Panc1 (cell line): Measurements from ENCODE around the gene ZKSCAN3. TPM values are rescaled to one million over a fixed set of nuclear protein-coding genes. Genes with fewer than 3 reads are reported as not detected.

Source experiments
- ATAC-seq: fragments of 200-7000 bp; cut with Tn5 transposase; 2 replicates; pipeline ENCODE4 v1.9.1; 2020; ENCODE audit warnings: mild to moderate bottlenecking, moderate library complexity
- BruUV-seq: library from RNA; stranded (reverse); fragments of 400-500 nt; replicated peaks from 2 replicates; lab custom pipeline; 2021; lab: Mats Ljungman, UMichigan
- CTCF ChIA-PET: fragments of 300-600 bp; sonication (Branson Sonifier 250); formaldehyde crosslinking; loops from one replicate; lab custom pipeline; 2022; ENCODE audit warnings: antibody characterized with exemption; lab: Charles Lee
- POLR2A ChIA-PET: fragments of 300-600 bp; sonication (Branson Sonifier 250); formaldehyde crosslinking; loops from one replicate; lab custom pipeline; 2022; ENCODE audit warnings: antibody characterized with exemption; lab: Charles Lee
- DNase-seq: peaks from one replicate; pipeline ENCODE4 v3.0.0-alpha.2; 2010; ENCODE audit warnings: low read depth, low spot score
- H3K27ac ChIP-seq: 2 replicates; pipeline ENCODE4 v1.5.1; 2011; ENCODE audit warnings: mild to moderate bottlenecking, low read length, inconsistent platforms
- H3K27me3 ChIP-seq: fragments of 200-500 bp; sonication (Bioruptor generic); 2 replicates; pipeline ENCODE4 v1.6.0; 2014; ENCODE audit warnings: low read length, inconsistent platforms; ENCODE audit not compliant: control insufficient read depth, insufficient read depth
- H3K36me3 ChIP-seq: fragments of 200-500 bp; sonication (Bioruptor generic); 2 replicates; pipeline ENCODE4 v1.5.1; 2014; ENCODE audit warnings: inconsistent platforms, mild to moderate bottlenecking, low read length, moderate library complexity; ENCODE audit not compliant: control insufficient read depth, insufficient read depth
- H3K4me1 ChIP-seq: 2 replicates; pipeline ENCODE4 v1.5.1; 2011; ENCODE audit warnings: inconsistent platforms, mild to moderate bottlenecking, low read length, moderate library complexity; ENCODE audit not compliant: control insufficient read depth, insufficient read depth
- H3K4me3 ChIP-seq, 2 experiments: 2 replicates each; pipeline ENCODE4 v1.5.1; 2011 to 2012; ENCODE audit warnings: low read depth in 2 of 2, low read length in 2 of 2, mild to moderate bottlenecking in 2 of 2, inconsistent platforms in 1 of 2, moderate library complexity in 1 of 2
- H3K9me3 ChIP-seq: fragments of 200-500 bp; sonication (Bioruptor generic); 2 replicates; pipeline ENCODE4 v1.5.1; 2014; ENCODE audit warnings: low read depth, mild to moderate bottlenecking, inconsistent platforms, low read length, moderate library complexity; ENCODE audit not compliant: control insufficient read depth, insufficient read depth
- CTCF ChIP-seq: fragments of 450-650 bp; IDR thresholded peaks from 2 replicates; pipeline ENCODE4 v1.5.1; 2017; ENCODE audit warnings: mild to moderate bottlenecking
- POLR2AphosphoS5 ChIP-seq: IDR thresholded peaks from 2 replicates; pipeline ENCODE4 v1.6.1; 2012; ENCODE audit warnings: mild to moderate bottlenecking, low read depth, low read length, moderate library complexity
- REST ChIP-seq, 2 experiments: IDR thresholded peaks; 2 replicates each; pipeline ENCODE4 v1.6.1; 2011 to 2012; ENCODE audit warnings: low read depth in 2 of 2, control low read depth in 1 of 2, low read length in 1 of 2, mild to moderate bottlenecking in 1 of 2, moderate library complexity in 1 of 2; ENCODE audit not compliant: insufficient read depth in 1 of 2
- SIN3A ChIP-seq: IDR thresholded peaks from 2 replicates; pipeline ENCODE4 v1.6.1; 2012; ENCODE audit warnings: low read depth, mild to moderate bottlenecking, low read length, moderate library complexity, borderline replicate concordance; ENCODE audit not compliant: insufficient read depth
- TCF7L2 ChIP-seq: IDR thresholded peaks from 2 replicates; pipeline ENCODE4 v1.6.1; 2011; ENCODE audit warnings: mild to moderate bottlenecking, low read depth, low read length, inconsistent platforms
- in situ Hi-C: cut with HindIII; loops from 2 replicates; pipeline ENCODE4 v1.10.0; 2016; ENCODE audit warnings: low sequenced_read_pairs, low pct_unique_long_range_greater_than_20kb
- intact Hi-C: fragments of 100-400 bp; cut with micrococcal nuclease; formaldehyde crosslinking; loops from one replicate; pipeline ENCODE4 v1.10.0; 2022; ENCODE audit not compliant: unreplicated experiment
- total RNA-seq: library from RNA; stranded (reverse); gene quantifications from one replicate; pipeline ENCODE4 v1.2.1, GENCODE V29; 2021; ENCODE audit not compliant: unreplicated experiment

The ZKSCAN3 gene
- total RNA-seq, 1 experiment from 2014 or later: 7.0 TPM

GRCh38 chr6:28322661-28323060 lies 27.1 kb upstream of the ZKSCAN3 start:
- POLR2A ChIA-PET: no interaction called here
- Histone ChIP-seq H3K36me3 (no peaks in the 10 kb centered on the region; the same call in 1 of the 2 replicates), H3K4me1 (no peaks in the 10 kb centered on the region; the same call in 1 of the 2 replicates), H3K9me3 (peaks cover 33% of the 10 kb centered on the region), H3K4me3 (no peak overlapping the region), H3K27me3 (no peaks in the 10 kb centered on the region), H3K27ac (no peak overlapping the region)
- in situ Hi-C loops (no loop called here), intact Hi-C loops (no loop called here)
- ATAC-seq (no peak), DNase-seq (no peak)
- no peak for TF ChIP-seq TCF7L2
- no peak for TF ChIP-seq CTCF
- no peak for TF ChIP-seq REST (IDR thresholded peaks at IDR 0.05; ENCODE audit: insufficient read depth in 1 of 2, low read depth in 2 of 2, low read length in 1 of 2)
- TF ChIP-seq POLR2AphosphoS5: no peak
- no peak for TF ChIP-seq SIN3A
- CTCF ChIA-PET: no interaction called here
- BruUV-seq: no TSS peak

DNA sequence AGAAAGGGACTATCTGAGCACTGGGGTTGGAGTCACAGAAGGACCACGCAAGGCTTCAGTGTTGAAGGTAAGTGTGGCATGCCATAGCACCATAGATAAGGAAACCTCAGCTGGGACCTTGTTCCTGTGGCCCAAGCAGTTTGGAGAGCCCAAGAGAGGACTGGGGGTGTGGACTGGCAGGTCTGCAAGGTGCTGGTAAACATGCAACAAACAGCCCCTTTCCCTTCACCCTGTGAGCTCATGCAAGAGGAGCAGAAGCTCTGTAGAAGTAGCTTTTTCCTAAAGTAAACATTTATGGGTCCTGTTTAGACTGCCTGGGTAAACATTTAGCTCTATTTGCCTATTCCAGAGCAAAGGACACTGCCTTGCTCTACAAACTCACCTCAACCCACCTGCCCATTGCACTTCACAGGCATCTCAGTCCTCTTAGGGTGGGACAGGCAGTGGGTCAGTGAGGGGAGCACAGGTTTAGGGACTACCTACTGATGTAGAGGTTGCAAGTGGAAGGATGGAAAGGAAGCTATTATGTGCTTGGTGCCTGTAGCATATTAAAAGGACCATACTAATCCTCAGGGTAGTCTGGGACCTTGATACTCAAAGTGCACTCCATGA lies 25.8 kb upstream of the ZKSCAN3 start:
- no peak overlapping the region for H3K4me3 ChIP-seq
- TF ChIP-seq REST (IDR thresholded peaks at IDR 0.05; ENCODE audit: insufficient read depth in 1 of 2, low read depth in 2 of 2, low read length in 1 of 2): no peak
- no peak for TF ChIP-seq SIN3A
- TF ChIP-seq POLR2AphosphoS5: no peak
- TF ChIP-seq CTCF: no peak
- no peak for TF ChIP-seq TCF7L2
- no peaks in the 10 kb centered on the region; the same call in 1 of the 2 replicates for H3K4me1 ChIP-seq
- ChIA-PET CTCF (no interaction called here), POLR2A (interaction anchor here (0.9 kb wide), 1 partner anchor 14 kb away, joined by 3 read pairs; no protein-coding TSS in a partner anchor)
- peaks cover 35% of the 10 kb centered on the region for H3K9me3 ChIP-seq
- H3K27me3 ChIP-seq: no peaks in the 10 kb centered on the region
- H3K36me3 ChIP-seq: no peaks in the 10 kb centered on the region; the same call in 1 of the 2 replicates
- intact Hi-C loops: no loop called here
- BruUV-seq: no TSS peak
- no peak overlapping the region for H3K27ac ChIP-seq
- no peak for ATAC-seq
- in situ Hi-C loops: no loop called here
- DNase-seq: no peak
